HL-60 (cell line): ENCODE data around the gene LRSAM1.

ENCODE experiments used
- DNase-seq, 2 experiments: peaks; one replicate each; pipeline ENCODE4 v3.0.0-alpha.2; 2010 to 2020; ENCODE audit warnings: low read depth in 1 of 2, low spot score in 1 of 2
- H3K27ac ChIP-seq: fragments of 250-450 bp; sonication (Bioruptor Pico); replicated peaks from 2 replicates; pipeline ENCODE4 v1.5.1; 2020; ENCODE audit warnings: mild to moderate bottlenecking, moderate library complexity
- H3K27me3 ChIP-seq: fragments of 250-450 bp; sonication (Bioruptor Pico); 2 replicates; pipeline ENCODE4 v1.5.1; 2021; ENCODE audit warnings: mild to moderate bottlenecking, moderate library complexity; ENCODE audit not compliant: insufficient read depth, poor library complexity, severe bottlenecking
- H3K4me3 ChIP-seq: replicated peaks from 2 replicates; pipeline ENCODE4 v1.5.1; 2011; ENCODE audit warnings: mild to moderate bottlenecking, control low read depth, low read length; ENCODE audit not compliant: insufficient read depth
- CTCF ChIP-seq: IDR thresholded peaks from one replicate; pipeline ENCODE4 v1.5.1; 2011; ENCODE audit warnings: low read length, control low read depth, inconsistent platforms; ENCODE audit not compliant: insufficient read depth
- GABPA ChIP-seq: IDR thresholded peaks from 2 replicates; pipeline ENCODE4 v1.6.1; 2012; ENCODE audit warnings: low read depth
- POLR2AphosphoS5 ChIP-seq: IDR thresholded peaks from 2 replicates; pipeline ENCODE4 v1.6.1; 2012; ENCODE audit warnings: low read depth
- REST ChIP-seq: IDR thresholded peaks from 2 replicates; pipeline ENCODE4 v1.6.1; 2012; ENCODE audit warnings: low read depth; ENCODE audit not compliant: insufficient replicate concordance
- SPI1 ChIP-seq: IDR thresholded peaks from 2 replicates; pipeline ENCODE4 v1.6.1; 2012; ENCODE audit warnings: low read depth, mild to moderate bottlenecking, borderline replicate concordance

LRSAM1 gene

GRCh38 chr9:127407492-127407843 lies 43.8 kb upstream of the LRSAM1 start:
- Histone ChIP-seq H3K27ac (no peak overlapping the region), H3K4me3 (no peak overlapping the region), H3K27me3 (no peaks in the 10 kb centered on the region)
- TF ChIP-seq POLR2AphosphoS5 (no peak), GABPA (no peak), SPI1 (no peak), CTCF (no peak), REST (no peak)
- no peak for DNase-seq

- TF ChIP-seq REST (no peak), CTCF (no peak), POLR2AphosphoS5 (no peak), SPI1 (no peak), GABPA (no peak)
- Histone ChIP-seq H3K4me3 (no peak overlapping the region), H3K27ac (no peak overlapping the region), H3K27me3 (no peaks in the 10 kb centered on the region)
- DNase-seq = no peak
These were observed 40.2 kb upstream of the LRSAM1 start for GRCh38 chr9:127411122-127411521.

GRCh38 chr9:127415141-127415540 lies 36.2 kb upstream of the LRSAM1 start:
- TF ChIP-seq CTCF (no peak), REST (no peak), SPI1 (no peak), POLR2AphosphoS5 (no peak), GABPA (no peak)
- H3K4me3 ChIP-seq = no peak overlapping the region
- DNase-seq = no peak
- H3K27ac ChIP-seq = no peak overlapping the region
- H3K27me3 ChIP-seq = no peaks in the 10 kb centered on the region
